WTC11 (cell line): ENCODE measurements around the gene MAGEA11.
"Not testable (repeated sequence)": the region's sequence is repeated elsewhere in the genome, so short reads cannot be mapped to it uniquely, and the experiment has no call there.

Experiments used
- CREB1 ChIP-seq: sonication (generic); formaldehyde crosslinking; IDR thresholded peaks from 2 replicates; pipeline ENCODE4 v1.8.0; 2023; ENCODE audit warnings: mild to moderate bottlenecking, missing genetic modification reagents
- CTCF ChIP-seq: fragments of 200-600 bp; IDR thresholded peaks from 2 replicates; pipeline ENCODE4 v1.8.0; 2022; ENCODE audit warnings: antibody characterized with exemption
- TEAD4 ChIP-seq: sonication (generic); formaldehyde crosslinking; IDR thresholded peaks from 2 replicates; pipeline ENCODE4 v1.8.0; 2022; ENCODE audit warnings: mild to moderate bottlenecking, missing genetic modification reagents
- TP53 ChIP-seq: sonication (generic); formaldehyde crosslinking; IDR thresholded peaks from 2 replicates; pipeline ENCODE4 v1.8.1; 2023; ENCODE audit warnings: mild to moderate bottlenecking, missing genetic modification reagents

GRCh38 chrX:149675554-149675953 is 36.3 kb upstream of the MAGEA11 start:
- TF ChIP-seq TEAD4 (CRISPR knock-in tag); TP53 (CRISPR knock-in tag); CTCF; CREB1 (CRISPR knock-in tag): not testable (repeated sequence)
